Rectal smooth muscle tissue (tissue), 1 donor: ENCODE data around the gene SKI.

Source experiments
- H3K27ac ChIP-seq: one replicate; pipeline ENCODE4 v1.7.0; 2013; ENCODE audit warnings: low read depth, low read length, inconsistent platforms
- H3K27me3 ChIP-seq: one replicate; pipeline ENCODE4 v1.7.0; 2013; ENCODE audit warnings: low read length; ENCODE audit not compliant: control insufficient read depth, insufficient read depth
- H3K36me3 ChIP-seq: one replicate; pipeline ENCODE4 v1.7.0; 2013; ENCODE audit warnings: low read length; ENCODE audit not compliant: control insufficient read depth, insufficient read depth
- H3K4me1 ChIP-seq: one replicate; pipeline ENCODE4 v1.7.0; 2013; ENCODE audit warnings: low read length; ENCODE audit not compliant: control insufficient read depth, insufficient read depth
- H3K4me3 ChIP-seq: one replicate; pipeline ENCODE4 v1.7.0; 2013; ENCODE audit warnings: low read length
- H3K9ac ChIP-seq: one replicate; pipeline ENCODE4 v1.7.0; 2013; ENCODE audit warnings: low read length

The SKI gene

DNA sequence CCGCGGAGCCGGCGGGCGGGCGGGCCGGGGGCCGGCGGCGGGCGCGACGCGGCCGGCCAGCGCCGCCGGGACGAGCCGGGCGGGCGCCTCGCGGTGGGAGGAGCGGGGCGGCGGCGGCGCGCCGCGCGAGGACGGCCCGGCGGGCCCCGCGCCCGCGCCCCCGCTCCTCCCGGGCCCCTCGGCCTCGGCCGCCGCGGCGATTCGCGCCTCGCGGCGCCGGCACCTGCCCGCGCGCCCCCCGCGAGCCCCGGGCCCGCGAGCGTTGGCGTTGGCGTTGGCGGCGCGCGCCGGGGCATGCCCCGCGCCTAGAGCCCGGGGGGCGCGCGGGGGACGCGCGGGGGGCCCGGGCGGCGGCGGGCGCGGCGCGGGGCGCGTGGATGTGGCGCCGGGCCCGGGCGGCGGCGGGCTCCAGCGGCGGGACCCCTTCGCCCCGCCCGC, at the start of gene SKI:
Gene SKI (plus strand): TSS at position 163 of the 438 bp plus-strand sequence. CDS start 448 bp downstream, outside the sequence.
- Histone ChIP-seq H3K4me3 (peak within 1 kb of the TSS; percentile 95), H3K36me3 (no peaks in the 10 kb centered on the region), H3K4me1 (peaks cover 10% of the 10 kb centered on the region), H3K27ac (peak within 1 kb of the TSS; percentile 99), H3K27me3 (no peaks in the 10 kb centered on the region), H3K9ac (peak within 1 kb of the TSS; percentile 97)

DNA sequence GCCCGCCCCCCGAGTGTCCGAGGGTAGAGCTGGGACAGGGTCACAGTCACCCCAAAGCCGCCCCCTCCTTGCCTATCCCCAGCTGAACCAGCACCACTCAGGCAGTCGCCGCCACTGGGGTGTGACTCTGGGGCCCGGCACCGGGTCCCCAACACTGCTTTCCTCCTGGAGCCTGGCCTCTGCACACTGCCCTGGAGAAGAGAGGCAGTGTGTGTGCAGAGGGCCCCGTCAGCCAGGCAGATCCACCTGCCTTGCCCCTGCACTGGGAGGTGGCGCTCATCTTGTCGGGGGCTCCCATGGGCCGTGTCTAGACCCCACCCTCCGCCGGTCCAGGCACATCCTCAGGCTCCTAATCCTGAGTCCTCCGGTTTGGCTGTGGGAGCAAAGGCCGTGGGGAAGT, 49.2 kb upstream of the SKI start:
- no peak overlapping the region for H3K27ac ChIP-seq
- no peak overlapping the region for H3K9ac ChIP-seq
- H3K4me3 ChIP-seq: no peak overlapping the region
- H3K27me3 ChIP-seq: no peaks in the 10 kb centered on the region
- H3K4me1 ChIP-seq: no peaks in the 10 kb centered on the region
- peaks cover 5% of the 10 kb centered on the region for H3K36me3 ChIP-seq

DNA sequence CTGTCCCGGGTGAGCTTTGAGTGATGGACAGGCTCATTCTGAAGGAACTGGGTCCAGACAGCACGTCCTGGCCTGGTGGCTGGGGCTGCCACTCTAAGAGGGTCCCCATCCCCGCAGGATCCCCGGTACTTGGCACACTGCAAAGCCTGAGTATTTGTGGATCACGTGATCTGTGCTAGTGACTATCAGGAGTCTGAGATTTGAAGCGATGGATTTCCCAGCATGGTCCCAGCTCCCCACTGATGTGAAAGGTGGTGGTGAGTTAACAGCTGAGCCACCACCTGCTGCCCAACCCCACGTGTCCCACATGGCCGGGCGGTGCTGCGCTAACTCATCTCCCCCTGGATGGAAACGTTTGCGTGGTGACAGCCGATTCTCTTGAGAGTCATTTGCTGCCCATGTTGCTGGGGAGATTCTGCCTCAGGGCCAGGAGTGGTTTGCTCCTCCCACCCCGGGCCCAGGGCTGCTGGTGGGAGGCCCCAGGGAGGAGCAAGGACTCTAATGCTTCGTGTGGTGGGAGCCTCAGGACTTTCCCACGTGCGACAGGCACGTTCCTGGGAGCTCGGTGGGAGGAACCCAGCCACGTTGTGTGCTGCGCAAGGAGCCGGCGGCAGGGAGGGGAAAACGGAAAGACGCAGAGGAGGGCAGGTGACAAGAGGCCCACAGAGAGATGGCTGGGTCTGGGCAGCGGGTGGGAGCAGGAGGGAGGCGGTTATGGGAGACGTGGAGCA, 48.7 kb upstream of the SKI start:
- H3K36me3 ChIP-seq: peaks cover 5% of the 10 kb centered on the region
- H3K27me3 ChIP-seq: no peaks in the 10 kb centered on the region
- H3K27ac ChIP-seq: no peak overlapping the region
- H3K9ac ChIP-seq: no peak overlapping the region
- no peak overlapping the region for H3K4me3 ChIP-seq
- H3K4me1 ChIP-seq: no peaks in the 10 kb centered on the region

DNA sequence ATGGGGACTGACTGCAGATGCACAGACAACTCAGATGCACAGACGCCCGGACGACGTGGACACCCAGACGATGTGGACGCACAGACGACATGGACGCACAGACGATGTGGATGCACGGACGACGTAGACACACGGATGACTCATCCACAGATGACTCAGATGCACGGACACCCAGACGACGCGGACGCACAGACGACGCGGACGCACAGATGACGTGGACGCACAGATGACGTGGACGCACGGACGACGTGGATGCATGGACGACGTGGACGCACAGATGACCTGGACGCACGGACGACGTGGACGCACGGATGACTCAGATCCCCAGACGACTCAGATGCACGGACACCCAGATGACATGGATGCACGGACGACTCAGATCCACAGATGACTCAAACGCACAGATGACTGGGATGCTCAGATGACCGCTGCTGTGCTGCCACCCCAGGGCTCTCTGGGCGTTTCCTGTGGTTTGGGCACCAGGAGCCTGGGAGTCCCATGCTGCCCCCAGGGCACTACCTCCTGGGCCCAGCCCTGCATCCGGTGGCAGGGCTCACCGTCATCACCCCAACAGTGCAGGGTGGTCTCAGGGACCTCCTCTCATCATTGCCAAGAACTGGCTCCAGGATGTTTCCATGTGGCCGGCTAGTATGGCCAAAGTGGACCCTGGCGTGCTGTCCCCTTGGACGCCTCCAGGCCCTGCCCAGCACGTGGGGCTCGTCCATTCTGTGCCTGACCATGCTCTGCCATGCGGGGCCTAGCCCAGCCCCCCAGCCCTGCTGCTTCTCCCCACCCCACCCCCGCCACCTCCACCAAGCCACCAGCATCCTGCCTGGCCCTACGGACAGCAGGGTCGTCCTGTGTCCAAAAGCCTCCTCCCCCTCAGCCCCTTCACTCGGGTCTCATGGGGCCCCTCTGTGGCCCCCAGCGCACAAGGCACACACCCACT, 47.5 kb upstream of the SKI start:
- Histone ChIP-seq H3K27me3 (no peaks in the 10 kb centered on the region), H3K4me1 (no peaks in the 10 kb centered on the region), H3K36me3 (peaks cover 5% of the 10 kb centered on the region), H3K9ac (no peak overlapping the region), H3K27ac (no peak overlapping the region), H3K4me3 (no peak overlapping the region)

DNA sequence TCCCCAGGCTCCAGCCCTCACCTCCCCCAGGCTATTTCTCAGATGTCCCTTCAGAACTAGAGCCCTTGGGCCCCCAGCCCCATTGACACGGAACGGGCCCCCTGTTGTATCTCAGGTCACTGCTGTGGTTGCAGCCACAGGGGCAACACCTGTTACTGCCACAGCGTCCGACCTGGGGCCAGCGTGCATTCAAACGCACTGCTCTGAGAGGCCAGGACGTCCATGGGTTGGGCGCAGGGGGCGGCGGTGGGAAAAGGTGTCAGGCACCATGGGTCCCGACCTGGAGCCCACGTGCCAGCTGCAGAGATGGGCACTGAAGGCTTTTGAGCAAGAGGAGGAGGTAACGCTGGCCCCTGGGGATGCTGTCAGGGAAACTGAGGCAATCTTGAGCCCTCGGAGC, 46.8 kb upstream of the SKI start:
- Histone ChIP-seq H3K27ac (no peak overlapping the region), H3K9ac (no peak overlapping the region), H3K4me3 (no peak overlapping the region), H3K4me1 (no peaks in the 10 kb centered on the region), H3K27me3 (no peaks in the 10 kb centered on the region), H3K36me3 (peaks cover 5% of the 10 kb centered on the region)

DNA sequence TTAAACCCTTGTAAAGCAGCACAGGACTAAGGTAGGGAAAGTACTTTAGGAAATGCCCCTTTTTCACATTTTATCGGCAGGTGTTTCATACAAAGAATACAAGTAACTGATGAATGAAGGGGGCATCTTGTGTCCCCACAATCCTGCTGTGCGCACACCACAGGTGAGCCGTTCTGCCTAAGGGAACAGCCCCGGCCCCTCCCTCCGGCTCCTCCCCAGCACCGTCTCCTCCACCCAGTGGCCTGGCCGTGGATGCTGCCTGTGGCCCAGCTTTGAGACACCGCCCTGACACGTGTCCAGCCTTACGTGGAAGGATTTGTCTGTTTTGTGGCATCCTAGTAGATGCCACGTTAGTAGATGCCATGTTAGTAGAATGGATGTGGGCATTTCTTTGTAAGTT, 46.4 kb upstream of the SKI start:
- no peak overlapping the region for H3K4me3 ChIP-seq
- H3K4me1 ChIP-seq: no peaks in the 10 kb centered on the region
- peaks cover 5% of the 10 kb centered on the region for H3K36me3 ChIP-seq
- H3K27ac ChIP-seq: no peak overlapping the region
- no peak overlapping the region for H3K9ac ChIP-seq
- H3K27me3 ChIP-seq: no peaks in the 10 kb centered on the region

DNA sequence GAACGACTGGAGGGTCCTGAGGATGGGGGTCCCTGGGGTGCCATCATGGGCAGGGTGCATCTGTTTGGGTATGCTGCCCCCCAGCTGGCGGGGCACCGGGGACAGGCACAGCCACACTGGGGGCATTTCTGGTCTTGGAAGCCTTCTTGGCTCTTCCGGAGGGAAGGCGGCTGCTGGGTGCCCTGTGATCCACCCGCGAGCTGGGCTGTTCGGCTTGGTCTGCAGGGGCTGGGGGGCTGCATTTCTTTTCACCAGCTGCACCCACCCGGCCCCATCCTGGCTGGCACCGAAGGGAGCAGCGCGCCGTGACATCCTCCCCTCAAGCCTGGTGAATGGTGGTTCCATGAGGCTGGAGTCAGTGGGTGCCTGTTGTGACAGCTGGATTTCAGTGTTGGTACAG, 45.7 kb upstream of the SKI start:
- H3K4me1 ChIP-seq: no peaks in the 10 kb centered on the region
- H3K36me3 ChIP-seq: peaks cover 5% of the 10 kb centered on the region
- no peak overlapping the region for H3K9ac ChIP-seq
- no peak overlapping the region for H3K4me3 ChIP-seq
- no peak overlapping the region for H3K27ac ChIP-seq
- H3K27me3 ChIP-seq: no peaks in the 10 kb centered on the region

DNA sequence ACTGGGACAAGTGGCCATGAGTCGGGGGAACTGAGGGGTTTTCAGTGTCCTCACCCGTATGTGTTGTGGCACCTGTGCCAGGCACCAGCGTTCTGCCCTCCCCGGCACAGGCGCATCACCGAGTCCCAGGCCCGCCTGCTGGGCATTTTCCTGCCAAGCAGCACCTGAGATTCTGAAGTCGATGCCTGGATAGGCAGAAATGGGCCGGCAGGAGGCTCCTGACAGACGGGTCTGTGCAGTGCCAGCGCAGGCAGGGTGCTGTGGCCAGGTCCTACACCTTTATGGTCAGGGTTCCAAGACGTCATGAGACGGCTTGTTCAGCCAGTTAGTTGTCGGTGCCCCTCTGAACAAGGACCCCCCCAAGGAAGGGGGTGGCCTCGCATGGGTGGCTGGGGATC, 44.2 kb upstream of the SKI start:
- no peak overlapping the region for H3K4me3 ChIP-seq
- H3K4me1 ChIP-seq: peaks cover under 1% of the 10 kb centered on the region
- peaks cover 5% of the 10 kb centered on the region for H3K36me3 ChIP-seq
- H3K27ac ChIP-seq: no peak overlapping the region
- H3K9ac ChIP-seq: no peak overlapping the region
- H3K27me3 ChIP-seq: no peaks in the 10 kb centered on the region

DNA sequence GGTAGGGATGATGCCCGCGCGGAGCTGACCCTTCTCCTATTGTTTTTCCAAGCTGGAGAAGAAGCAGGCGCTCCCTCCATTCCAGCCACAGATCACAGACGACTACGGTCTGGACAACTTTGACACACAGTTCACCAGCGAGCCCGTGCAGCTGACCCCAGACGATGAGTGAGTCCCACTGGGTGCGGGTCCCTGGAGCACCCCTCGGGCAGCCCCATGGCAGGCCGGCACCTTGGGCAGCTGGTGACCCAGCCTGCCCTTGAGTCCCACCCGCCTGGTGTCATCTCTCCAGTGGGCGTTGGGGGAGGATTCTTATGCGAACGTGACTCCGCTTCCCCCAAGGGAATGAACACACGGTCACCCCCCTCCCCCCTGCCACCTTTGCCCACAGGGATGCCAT, 43.6 kb upstream of the SKI start:
- no peak overlapping the region for H3K9ac ChIP-seq
- peaks cover 5% of the 10 kb centered on the region for H3K36me3 ChIP-seq

DNA sequence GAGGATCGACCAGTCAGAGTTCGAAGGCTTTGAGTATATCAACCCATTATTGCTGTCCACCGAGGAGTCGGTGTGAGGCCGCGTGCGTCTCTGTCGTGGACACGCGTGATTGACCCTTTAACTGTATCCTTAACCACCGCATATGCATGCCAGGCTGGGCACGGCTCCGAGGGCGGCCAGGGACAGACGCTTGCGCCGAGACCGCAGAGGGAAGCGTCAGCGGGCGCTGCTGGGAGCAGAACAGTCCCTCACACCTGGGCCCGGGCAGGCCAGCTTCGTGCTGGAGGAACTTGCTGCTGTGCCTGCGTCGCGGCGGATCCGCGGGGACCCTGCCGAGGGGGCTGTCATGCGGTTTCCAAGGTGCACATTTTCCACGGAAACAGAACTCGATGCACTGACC, 43.2 kb upstream of the SKI start:
- Histone ChIP-seq H3K9ac (no peak overlapping the region), H3K4me3 (no peak overlapping the region), H3K27me3 (no peaks in the 10 kb centered on the region), H3K4me1 (peaks cover 2% of the 10 kb centered on the region), H3K36me3 (peaks cover 5% of the 10 kb centered on the region), H3K27ac (no peak overlapping the region)

More for the DNA sequence above, 43.6 kb upstream of the SKI start:
- no peak overlapping the region for H3K4me3 ChIP-seq
- no peak overlapping the region for H3K27ac ChIP-seq
- peaks cover 2% of the 10 kb centered on the region for H3K4me1 ChIP-seq
- no peaks in the 10 kb centered on the region for H3K27me3 ChIP-seq

DNA sequence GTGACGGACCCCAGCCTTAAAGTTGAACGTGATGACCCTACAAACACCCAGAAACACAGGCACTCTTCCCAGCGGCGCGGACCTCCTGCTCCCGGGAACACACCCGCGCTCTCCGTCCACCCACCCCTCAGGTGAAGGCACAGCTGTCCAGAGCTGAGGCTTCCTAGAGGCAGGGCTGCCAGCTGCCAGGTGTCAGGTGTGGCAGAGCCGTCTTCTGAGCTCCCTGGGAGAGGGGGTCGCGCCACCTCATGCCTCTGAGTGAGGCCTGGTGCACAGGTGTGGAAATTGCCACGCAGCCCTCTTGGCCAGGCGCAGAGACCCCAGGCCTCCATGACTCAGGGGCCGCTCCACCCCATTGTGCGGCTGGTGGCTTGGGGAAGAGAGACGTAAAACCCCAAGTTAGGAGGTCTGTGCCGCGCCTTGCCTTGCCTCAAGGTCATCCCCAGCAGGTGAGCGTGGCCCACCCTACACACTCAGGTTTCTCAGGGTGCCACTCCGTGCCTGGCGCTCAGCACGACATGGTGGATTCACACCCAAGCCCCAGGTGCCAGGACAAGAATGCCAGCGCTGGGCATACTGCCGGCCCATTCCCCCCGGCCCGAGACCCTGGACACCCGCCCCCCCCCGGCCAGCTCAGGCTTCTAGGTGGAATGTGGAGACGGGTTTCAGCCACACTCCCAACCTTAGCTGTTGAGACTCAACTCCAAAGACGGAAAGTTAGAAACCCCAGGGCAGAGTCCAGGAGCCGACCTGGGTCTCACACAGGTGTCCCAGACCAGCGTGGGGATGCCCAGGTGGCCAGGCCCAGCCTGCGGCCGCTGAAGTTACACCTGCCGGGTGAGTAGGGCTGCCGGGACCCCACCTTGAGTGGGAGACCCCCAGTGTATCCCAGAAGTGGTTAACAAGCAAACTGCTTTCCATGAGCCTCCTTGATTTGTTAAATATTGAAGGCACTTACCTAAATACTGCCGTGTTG, 42.0 kb upstream of the SKI start:
- no peaks in the 10 kb centered on the region for H3K36me3 ChIP-seq
- H3K9ac ChIP-seq: no peak overlapping the region
- no peaks in the 10 kb centered on the region for H3K27me3 ChIP-seq
- no peak overlapping the region for H3K27ac ChIP-seq
- H3K4me3 ChIP-seq: no peak overlapping the region
- H3K4me1 ChIP-seq: peaks cover 13% of the 10 kb centered on the region

DNA sequence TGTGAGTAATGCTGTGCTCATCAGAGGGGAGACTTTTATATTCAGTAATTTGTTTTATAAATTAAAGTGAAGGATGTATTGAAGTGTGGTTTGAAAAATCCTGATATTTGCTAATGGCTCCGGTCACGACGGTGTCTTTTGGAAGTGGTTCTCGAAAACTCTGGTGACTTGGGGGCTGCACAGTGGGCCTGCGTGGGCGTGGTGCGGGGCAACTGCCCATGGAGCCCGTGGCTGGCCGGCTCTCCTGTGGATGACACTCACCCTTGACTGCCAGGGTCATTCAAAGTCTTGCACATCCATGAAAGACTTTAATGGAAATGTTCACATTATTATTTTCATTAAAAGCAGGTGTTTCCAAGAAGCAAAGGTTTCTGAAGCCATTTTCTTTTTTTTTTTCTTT, 41.2 kb upstream of the SKI start:
- Histone ChIP-seq H3K36me3 (no peaks in the 10 kb centered on the region), H3K4me3 (no peak overlapping the region)

More for the DNA sequence above, 41.2 kb upstream of the SKI start:
- H3K27me3 ChIP-seq: no peaks in the 10 kb centered on the region
- H3K27ac ChIP-seq: no peak overlapping the region
- no peak overlapping the region for H3K9ac ChIP-seq
- H3K4me1 ChIP-seq: peaks cover 21% of the 10 kb centered on the region
